Common myeloid progenitor, CD34-positive (primary cell): ENCODE results near the gene DCUN1D1.
"Not testable (repeated sequence)": the region's sequence is repeated elsewhere in the genome, so short reads cannot be mapped to it uniquely, and the experiment has no call there.

Experiments used
- CTCF ChIA-PET: fragments of 350-600 bp; sonication (Branson Sonifier 250); formaldehyde crosslinking; loops from one replicate; lab custom pipeline; 2021; ENCODE audit warnings: antibody characterized with exemption; lab: Charles Lee
- POLR2A ChIA-PET: fragments of 350-600 bp; sonication (Branson Sonifier 250); formaldehyde crosslinking; loops from one replicate; lab custom pipeline; 2021; ENCODE audit warnings: antibody characterized with exemption; lab: Charles Lee
- DNase-seq, 3 donors: peaks; one replicate each; pipeline versions ENCODE4 v3.0.0 to v3.0.0-alpha.2; 2013
- H3K27ac ChIP-seq, 2 experiments: 1 replicate in 1 of 2; 2 replicates in 1 of 2; pipeline ENCODE4 v1.7.0; 2013; ENCODE audit warnings: inconsistent platforms in 2 of 2, low read length in 2 of 2, mild to moderate bottlenecking in 2 of 2, low read depth in 1 of 2, moderate library complexity in 1 of 2; ENCODE audit not compliant: severe bottlenecking in 2 of 2, insufficient read depth in 1 of 2, poor library complexity in 1 of 2
- H3K27me3 ChIP-seq, 5 experiments: replicated peaks in 2 of 5; 1 replicate in 3 of 5; 2 replicates in 2 of 5; pipeline versions ENCODE4 v1.6.1 to v1.7.0; 2013; ENCODE audit warnings: low read length in 4 of 5, mild to moderate bottlenecking in 2 of 5, moderate library complexity in 2 of 5, inconsistent platforms in 1 of 5; ENCODE audit not compliant: insufficient read depth in 5 of 5, control insufficient read depth in 4 of 5
- H3K36me3 ChIP-seq, 4 experiments: 1 replicate in 2 of 4; 2 replicates in 2 of 4; pipeline versions ENCODE4 v1.6.1 to v1.7.0; 2013; ENCODE audit warnings: low read length in 3 of 4, control low read depth in 1 of 4, mild to moderate bottlenecking in 1 of 4; ENCODE audit not compliant: control insufficient read depth in 4 of 4, insufficient read depth in 4 of 4
- H3K4me1 ChIP-seq, 4 experiments: 1 replicate in 3 of 4; 2 replicates in 1 of 4; pipeline versions ENCODE4 v1.6.1 to v1.7.1; 2013; ENCODE audit warnings: low read length in 3 of 4, mild to moderate bottlenecking in 3 of 4, control low read depth in 1 of 4, inconsistent platforms in 1 of 4, moderate library complexity in 1 of 4; ENCODE audit not compliant: control insufficient read depth in 4 of 4, insufficient read depth in 4 of 4; ENCODE audit errors: control extremely low read depth in 1 of 4
- H3K4me3 ChIP-seq, 7 experiments: 1 replicate in 4 of 7; 2 replicates in 3 of 7; pipeline versions ENCODE4 v1.5.1 to v1.7.0; 2013; ENCODE audit warnings: mild to moderate bottlenecking in 7 of 7, low read length in 6 of 7, moderate library complexity in 6 of 7, inconsistent platforms in 2 of 7, low read depth in 2 of 7, control low read depth in 1 of 7; ENCODE audit not compliant: insufficient read depth in 4 of 7, control insufficient read depth in 1 of 7; ENCODE audit errors: extremely low read depth in 1 of 7
- H3K9me3 ChIP-seq, 5 experiments: 1 replicate in 4 of 5; 2 replicates in 1 of 5; pipeline versions ENCODE4 v1.6.1 to v1.7.1; 2013; ENCODE audit warnings: low read length in 4 of 5, mild to moderate bottlenecking in 2 of 5, inconsistent platforms in 1 of 5, low read depth in 1 of 5, moderate library complexity in 1 of 5; ENCODE audit not compliant: control insufficient read depth in 4 of 5, insufficient read depth in 2 of 5; ENCODE audit errors: control extremely low read depth in 1 of 5
- WGBS: methylation state at CpG from one replicate; pipeline ENCODE4 v1.1.5; 2013; ENCODE audit not compliant: insufficient coverage; 5-methylcytosine and 5-hydroxymethylcytosine counted together

Gene DCUN1D1

DNA sequence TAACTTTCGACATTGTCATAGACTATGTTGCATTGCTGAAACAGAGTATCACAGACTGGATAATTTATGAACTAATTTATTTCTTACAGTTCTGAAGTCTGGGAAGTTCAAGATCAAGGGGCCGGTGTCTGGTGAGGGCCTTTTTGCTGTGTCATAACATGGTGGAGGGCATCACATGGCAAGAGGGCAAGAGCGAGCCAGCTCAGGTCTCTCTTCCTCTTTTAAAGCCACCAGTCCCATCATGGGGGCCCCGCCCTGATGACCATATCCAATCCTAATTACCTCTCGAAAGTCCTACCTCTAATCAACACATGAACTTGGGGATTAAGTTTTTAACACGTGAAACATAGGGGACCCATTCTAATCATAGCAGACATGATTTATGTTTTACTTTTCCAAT, 33.5 kb upstream of the DCUN1D1 start:
- no peak for DNase-seq
- POLR2A ChIA-PET, result interaction anchor here (0.6 kb wide), 1 partner anchor 66 kb away, joined by 3 read pairs; no protein-coding TSS in a partner anchor
- peaks cover 10 to 40% (median 25%) of the 10 kb centered on the region in 4 experiments for H3K36me3 ChIP-seq
- no peak overlapping the region for H3K27ac ChIP-seq
- WGBS, result 96% methylated on average over 4 of the region's 6 CpGs
- no peak overlapping the region for H3K4me3 ChIP-seq
- peaks cover 0 to 3% (median 0%) of the 10 kb centered on the region in 4 experiments for H3K4me1 ChIP-seq
- H3K9me3 ChIP-seq, result no peaks in the 10 kb centered on the region
- CTCF ChIA-PET, result interaction anchor here (0.7 kb wide), 1 partner anchor 13 kb away, joined by 3 read pairs; no protein-coding TSS in a partner anchor
- H3K27me3 ChIP-seq, result no peaks in the 10 kb centered on the region

- Histone ChIP-seq H3K27ac (no peak overlapping the region), H3K4me3 (no peak overlapping the region), H3K27me3 (no peaks in the 10 kb centered on the region), H3K36me3 (peaks cover 9 to 34% (median 21%) of the 10 kb centered on the region in 4 experiments), H3K4me1 (peaks cover 0 to 3% (median 0%) of the 10 kb centered on the region in 4 experiments), H3K9me3 (no peaks in the 10 kb centered on the region)
- 98% methylated on average over 5 of the region's 5 CpGs for WGBS
- POLR2A ChIA-PET, result interaction anchor here (0.7 kb wide), 1 partner anchor 1231 kb away, joined by 3 read pairs; no protein-coding TSS in a partner anchor
- no peak for DNase-seq
- CTCF ChIA-PET, result interaction anchor here (0.7 kb wide), 1 partner anchor 12 kb away, joined by 3 read pairs; no protein-coding TSS in a partner anchor
Observed at GRCh38 chr3:183013074-183013473, 32.7 kb upstream of the DCUN1D1 start.

DNA sequence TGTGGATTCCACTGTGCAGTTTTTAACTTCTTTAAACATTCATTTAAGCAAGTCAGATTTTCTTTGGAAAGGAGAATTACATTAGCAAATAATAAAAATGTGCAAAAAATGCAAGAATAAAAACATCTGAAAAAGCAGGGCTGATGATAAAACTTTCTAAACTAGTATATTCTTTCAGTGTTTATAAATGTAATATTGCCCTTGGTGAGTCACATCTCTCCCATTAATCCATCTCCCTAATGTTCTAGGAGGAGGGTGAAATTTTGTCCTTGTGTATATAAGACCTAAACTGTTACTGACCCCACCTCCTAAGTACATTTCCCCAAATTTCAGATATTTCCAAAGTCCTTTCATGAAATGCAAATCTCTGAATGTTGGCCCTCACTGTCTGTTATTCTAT, 28.5 kb upstream of the DCUN1D1 start:
- Histone ChIP-seq H3K36me3 (peaks cover 0 to 22% (median 6%) of the 10 kb centered on the region in 4 experiments), H3K9me3 (no peaks in the 10 kb centered on the region), H3K4me3 (no peak overlapping the region), H3K4me1 (peaks cover 0 to 3% (median 0%) of the 10 kb centered on the region in 4 experiments), H3K27ac (no peak overlapping the region), H3K27me3 (no peaks in the 10 kb centered on the region)
- no peak for DNase-seq
- ChIA-PET CTCF (no interaction called here), POLR2A (no interaction called here)

GRCh38 chr3:183008303-183008702, 28.0 kb upstream of the DCUN1D1 start:
- ChIA-PET CTCF (no interaction called here), POLR2A (no interaction called here)
- Histone ChIP-seq H3K4me1 (peaks cover 0 to 3% (median 0%) of the 10 kb centered on the region in 4 experiments), H3K27me3 (no peaks in the 10 kb centered on the region), H3K36me3 (peaks cover 0 to 20% (median 5%) of the 10 kb centered on the region in 4 experiments), H3K9me3 (no peaks in the 10 kb centered on the region), H3K4me3 (no peak overlapping the region), H3K27ac (no peak overlapping the region)
- no peak for DNase-seq
- WGBS, result no CpG with 5 or more reads among the region's 4 CpGs

DNA sequence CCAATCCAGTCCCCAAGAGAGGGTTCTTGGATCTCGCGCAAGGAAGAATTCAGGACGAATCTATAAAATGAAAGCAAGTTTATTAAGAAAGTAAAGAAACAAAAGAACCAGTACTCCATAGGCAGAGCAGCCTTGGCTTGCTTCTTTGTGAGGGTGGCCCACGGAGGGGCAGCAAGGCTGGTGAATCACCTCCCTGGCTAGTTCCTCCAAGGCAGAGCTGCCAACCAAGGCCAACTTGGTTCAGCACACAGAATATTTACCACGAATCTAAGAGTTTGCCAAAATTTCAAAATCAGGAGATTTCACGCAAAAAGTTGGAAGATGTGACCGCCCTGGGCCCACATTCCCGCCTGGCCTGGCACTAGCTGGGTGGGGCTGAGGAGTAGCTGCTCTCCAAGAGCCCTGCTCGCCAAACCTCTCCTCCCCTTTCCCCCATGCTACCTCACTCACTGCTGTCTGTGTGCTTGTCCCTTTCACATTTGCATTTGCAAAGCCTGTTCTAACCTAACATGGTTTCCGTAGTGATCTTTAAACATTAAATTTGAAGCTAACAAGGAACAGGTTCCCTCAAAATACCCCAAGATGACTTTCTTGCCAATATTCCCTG, 26.2 kb upstream of the DCUN1D1 start:
- WGBS, result 88% methylated on average over 6 of the region's 10 CpGs
- no peak for DNase-seq
- Histone ChIP-seq H3K4me1 (peaks cover 0 to 3% (median 0%) of the 10 kb centered on the region in 4 experiments), H3K27me3 (no peaks in the 10 kb centered on the region), H3K9me3 (no peaks in the 10 kb centered on the region), H3K4me3 (no peak overlapping the region), H3K27ac (no peak overlapping the region), H3K36me3 (peaks cover 0 to 9% (median 3%) of the 10 kb centered on the region in 4 experiments)
- POLR2A ChIA-PET, result no interaction called here
- CTCF ChIA-PET, result interaction anchor here (1.2 kb wide), 1 partner anchor 17 kb away, joined by 4 read pairs; no protein-coding TSS in a partner anchor

GRCh38 chr3:182999767-183000166, 19.4 kb upstream of the DCUN1D1 start:
- POLR2A ChIA-PET, result no interaction called here
- no peak for DNase-seq
- no peaks in the 10 kb centered on the region for H3K9me3 ChIP-seq
- no peaks in the 10 kb centered on the region for H3K4me1 ChIP-seq
- H3K27me3 ChIP-seq, result no peaks in the 10 kb centered on the region
- 88% methylated on average over 1 of the region's 1 CpG for WGBS
- CTCF ChIA-PET, result interaction anchor here (1.3 kb wide), 1 partner anchor 17 kb away, joined by 7 read pairs; no protein-coding TSS in a partner anchor
- H3K36me3 ChIP-seq, result no peaks in the 10 kb centered on the region
- H3K4me3 ChIP-seq, result no peak overlapping the region
- no peak overlapping the region for H3K27ac ChIP-seq

GRCh38 chr3:182993486-182994201, 13.3 kb upstream of the DCUN1D1 start:
- H3K4me1 ChIP-seq, H3K4me3 ChIP-seq, H3K36me3 ChIP-seq, CTCF ChIA-PET, H3K27me3 ChIP-seq, H3K9me3 ChIP-seq, H3K27ac ChIP-seq: not testable (repeated sequence)
- POLR2A ChIA-PET, result interaction anchor here (0.6 kb wide), 1 partner anchor 9 kb away, joined by 3 read pairs; no protein-coding TSS in a partner anchor
- no CpG with 5 or more reads among the region's 4 CpGs for WGBS
- peak in 1 of 3 donors; percentile 20 for DNase-seq
